ENCODE data around the gene ITSN1.
"Not testable (repeated sequence)": the region's sequence is repeated elsewhere in the genome, so short reads cannot be mapped to it uniquely, and the experiment has no call there.

Gene ITSN1

GRCh38 chr21:33859373-33860102, 217.2 kb downstream of the ITSN1 start:
- H3F3A ChIP-seq (ENCODE audit: control insufficient read depth, insufficient read depth) = no peaks in the 10 kb centered on the region
- no peak overlapping the region for H3K4me3 ChIP-seq (ENCODE audit: low read length)
- H3K79me2 ChIP-seq (ENCODE audit: control insufficient read depth, low read length) = no peaks in the 10 kb centered on the region
- H3K36me3 ChIP-seq (ENCODE audit: control insufficient read depth, low read length) = no peaks in the 10 kb centered on the region
- peaks cover 3% of the 10 kb centered on the region; the same call in 1 of the 2 replicates for H3K27me3 ChIP-seq (ENCODE audit: control insufficient read depth, low read length)
- H4K20me1 ChIP-seq (ENCODE audit: control insufficient read depth, insufficient read depth, low read depth, low read length) = no peaks in the 10 kb centered on the region
- no peak overlapping the region for H3K4me2 ChIP-seq (ENCODE audit: low read length)
- H3K9me3 ChIP-seq (ENCODE audit: control insufficient read depth, insufficient read depth, low read length) = no peaks in the 10 kb centered on the region
- TF ChIP-seq CTCF (IDR thresholded peaks at IDR 0.05; ENCODE audit: low read depth, low read length, poor library complexity, severe bottlenecking) (no peak), EZH2phosphoT487 (IDR thresholded peaks at IDR 0.05; ENCODE audit: borderline replicate concordance, low read length) (no peak)
- no peaks in the 10 kb centered on the region for H3K9me2 ChIP-seq (replicated peaks; ENCODE audit: control insufficient read depth, low read length)
- H3K27ac ChIP-seq (ENCODE audit: low read depth, low read length) = no peak overlapping the region
- no peaks in the 10 kb centered on the region for H3K4me1 ChIP-seq (ENCODE audit: control insufficient read depth, low read length)

- TF ChIP-seq EZH2phosphoT487 (IDR thresholded peaks at IDR 0.05; ENCODE audit: borderline replicate concordance, low read length) = no peak
- no peak for TF ChIP-seq CTCF (IDR thresholded peaks at IDR 0.05; ENCODE audit: low read depth, low read length, poor library complexity, severe bottlenecking)
- Histone ChIP-seq H3K9me2 (replicated peaks; ENCODE audit: control insufficient read depth, low read length) (no peaks in the 10 kb centered on the region), H3K36me3 (ENCODE audit: control insufficient read depth, low read length) (no peaks in the 10 kb centered on the region), H3K79me2 (ENCODE audit: control insufficient read depth, low read length) (no peaks in the 10 kb centered on the region), H4K20me1 (ENCODE audit: control insufficient read depth, insufficient read depth, low read depth, low read length) (no peaks in the 10 kb centered on the region), H3K9me3 (ENCODE audit: control insufficient read depth, insufficient read depth, low read length) (no peaks in the 10 kb centered on the region), H3K4me2 (ENCODE audit: low read length) (no peak overlapping the region), H3K4me3 (ENCODE audit: low read length) (no peak overlapping the region), H3K4me1 (ENCODE audit: control insufficient read depth, low read length) (no peaks in the 10 kb centered on the region), H3K27ac (ENCODE audit: low read depth, low read length) (no peak overlapping the region), H3F3A (ENCODE audit: control insufficient read depth, insufficient read depth) (no peaks in the 10 kb centered on the region), H3K27me3 (ENCODE audit: control insufficient read depth, low read length) (peaks cover 3% of the 10 kb centered on the region; the same call in 1 of the 2 replicates)
Observed at GRCh38 chr21:33860332-33860879, 218.1 kb downstream of the ITSN1 start.

- H4K20me1 ChIP-seq (ENCODE audit: control insufficient read depth, insufficient read depth, low read depth, low read length) = no peaks in the 10 kb centered on the region
- H3K79me2 ChIP-seq (ENCODE audit: control insufficient read depth, low read length) = no peaks in the 10 kb centered on the region
- H3K4me2 ChIP-seq (ENCODE audit: low read length) = no peak overlapping the region
- TF ChIP-seq CTCF (IDR thresholded peaks at IDR 0.05; ENCODE audit: low read depth, low read length, poor library complexity, severe bottlenecking) (no peak), EZH2phosphoT487 (IDR thresholded peaks at IDR 0.05; ENCODE audit: borderline replicate concordance, low read length) (no peak)
- H3K9me3 ChIP-seq (ENCODE audit: control insufficient read depth, insufficient read depth, low read length) = no peaks in the 10 kb centered on the region
- no peaks in the 10 kb centered on the region for H3K4me1 ChIP-seq (ENCODE audit: control insufficient read depth, low read length)
- H3K27me3 ChIP-seq (ENCODE audit: control insufficient read depth, low read length) = peaks cover 3% of the 10 kb centered on the region; the same call in 1 of the 2 replicates
- H3F3A ChIP-seq (ENCODE audit: control insufficient read depth, insufficient read depth) = no peaks in the 10 kb centered on the region
- no peaks in the 10 kb centered on the region for H3K9me2 ChIP-seq (replicated peaks; ENCODE audit: control insufficient read depth, low read length)
- no peak overlapping the region for H3K4me3 ChIP-seq (ENCODE audit: low read length)
- H3K27ac ChIP-seq (ENCODE audit: low read depth, low read length) = no peak overlapping the region
- H3K36me3 ChIP-seq (ENCODE audit: control insufficient read depth, low read length) = no peaks in the 10 kb centered on the region
Observed at GRCh38 chr21:33861125-33861524, 218.8 kb downstream of the ITSN1 start.

GRCh38 chr21:33863191-33863590, 220.9 kb downstream of the ITSN1 start:
- H3K27ac ChIP-seq (ENCODE audit: low read depth, low read length); H3K9me2 ChIP-seq (replicated peaks; ENCODE audit: control insufficient read depth, low read length); H3F3A ChIP-seq (ENCODE audit: control insufficient read depth, insufficient read depth); H3K4me2 ChIP-seq (ENCODE audit: low read length); H3K4me3 ChIP-seq (ENCODE audit: low read length); H3K27me3 ChIP-seq (ENCODE audit: control insufficient read depth, low read length); H3K9me3 ChIP-seq (ENCODE audit: control insufficient read depth, insufficient read depth, low read length); H3K4me1 ChIP-seq (ENCODE audit: control insufficient read depth, low read length); H4K20me1 ChIP-seq (ENCODE audit: control insufficient read depth, insufficient read depth, low read depth, low read length); H3K36me3 ChIP-seq (ENCODE audit: control insufficient read depth, low read length); H3K79me2 ChIP-seq (ENCODE audit: control insufficient read depth, low read length): not testable (repeated sequence)

Measured in DOHH2 (cell line).